ENCODE data around the gene ASPM. TPM values are rescaled to one million over a fixed set of nuclear protein-coding genes. Genes with fewer than 3 reads are reported as not detected.

The ASPM gene
- total and polyA plus RNA-seq, 2 of the 8 experiments (the other 6 are each of a cell fraction or from before 2014, with no cell fraction given), result 5.1 to 50.3 TPM

DNA sequence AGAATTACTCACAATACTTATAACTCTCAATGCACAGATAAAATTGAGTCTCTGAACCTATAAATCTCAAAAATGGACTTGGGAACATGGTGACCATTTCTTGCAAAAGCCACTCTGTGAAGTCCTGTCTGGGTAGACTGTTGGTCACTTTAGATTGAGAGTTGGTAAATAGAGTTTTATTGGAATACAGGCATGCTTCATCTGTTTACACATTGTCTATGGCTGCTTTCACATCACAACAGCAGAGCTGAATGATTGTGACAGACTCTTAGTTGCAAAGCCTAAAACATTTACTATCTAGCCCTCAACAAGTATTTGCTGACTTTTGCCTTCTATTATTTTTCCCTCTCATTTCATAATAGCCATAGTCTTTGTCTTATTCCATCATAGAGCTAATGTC, 24.1 kb upstream of the ASPM start:
- TF ChIP-seq CREB1 (IDR thresholded peaks at IDR 0.05) (no peak), EP300 (IDR thresholded peaks at IDR 0.05; ENCODE audit: borderline replicate concordance in 1 of 2, low read depth in 2 of 2, low read length in 2 of 2) (no peak), PHF8 (conservative IDR thresholded peaks at IDR 0.05; ENCODE audit: low read depth, low read length) (no peak), RXRA (IDR thresholded peaks at IDR 0.05; ENCODE audit: insufficient read depth, low read depth, low read length) (no peak), TBP (IDR thresholded peaks at IDR 0.05; ENCODE audit: low read depth, low read length) (no peak), EGR1 (IDR thresholded peaks at IDR 0.05; ENCODE audit: borderline replicate concordance, low read depth, low read length) (no peak), CEBPB (IDR thresholded peaks at IDR 0.05; ENCODE audit: low read depth, low read length) (no peak), POLR2A (IDR thresholded peaks at IDR 0.05; ENCODE audit: control extremely low read depth in 1 of 2, low read depth in 2 of 2, low read length in 2 of 2) (no peak), SP1 (IDR thresholded peaks at IDR 0.05; ENCODE audit: low read depth, low read length) (no peak), CBX8 (IDR thresholded peaks at IDR 0.05; ENCODE audit: borderline replicate concordance, low read depth, low read length) (no peak), CHD2 (IDR thresholded peaks at IDR 0.05; ENCODE audit: low read length) (no peak), CTBP2 (IDR thresholded peaks at IDR 0.05; ENCODE audit: borderline replicate concordance, insufficient read depth, insufficient read length, low read length) (no peak)
- no peak overlapping the region for H3K27ac ChIP-seq (ENCODE audit: low read depth, low read length)
- no peak overlapping the region for H2BK12ac ChIP-seq (ENCODE audit: low read depth, low read length)
- no peak overlapping the region for H2BK120ac ChIP-seq (replicated peaks; ENCODE audit: low read depth, low read length)
- H3K4ac ChIP-seq (replicated peaks; ENCODE audit: insufficient read length, low read depth, low read length), result no peak overlapping the region
- FAIRE-seq (no peak), DNase-seq (ENCODE audit: low read depth in 1 of 2, low spot score in 2 of 2) (no peak)
- H3K4me1 ChIP-seq (replicated peaks in 1 of 4; ENCODE audit: control insufficient read depth in 3 of 4, insufficient read depth in 4 of 4, low read length in 3 of 4), result no peaks in the 10 kb centered on the region
- no peak overlapping the region for H2AFZ ChIP-seq (ENCODE audit: low read length)
- H2BK15ac ChIP-seq (ENCODE audit: low read length), result no peak overlapping the region
- H3K36me3 ChIP-seq (ENCODE audit: control insufficient read depth in 2 of 4, insufficient read depth in 4 of 4, low read length in 3 of 4), result peaks cover 0 to 18% (median 0%) of the 10 kb centered on the region in 4 experiments; a peak in 2 of 8 replicates
- H3K79me2 ChIP-seq (ENCODE audit: control insufficient read depth in 1 of 2, insufficient read depth in 2 of 2, low read length in 2 of 2), result no peaks in the 10 kb centered on the region
- H3K23me2 ChIP-seq (ENCODE audit: low read depth, low read length), result no peaks in the 10 kb centered on the region
- H3K56ac ChIP-seq (replicated peaks; ENCODE audit: insufficient read length, low read depth, low read length), result no peak overlapping the region
- H3K27me3 ChIP-seq (replicated peaks in 1 of 4; ENCODE audit: control insufficient read depth in 3 of 4, extremely low read depth in 1 of 4, insufficient read depth in 3 of 4, low read length in 3 of 4), result no peaks in the 10 kb centered on the region
- POLR2A ChIA-PET (ENCODE audit: partially characterized antibody), result no interaction called here
- H4K91ac ChIP-seq (replicated peaks; ENCODE audit: insufficient read length, low read length), result no peak overlapping the region
- no peak overlapping the region for H3K9ac ChIP-seq (replicated peaks in 1 of 4; ENCODE audit: extremely low read depth in 1 of 4, low read depth in 3 of 4, low read length in 3 of 4)
- H3K4me3 ChIP-seq (ENCODE audit: extremely low read depth in 1 of 4, insufficient read depth in 2 of 4, low read depth in 3 of 4, low read length in 4 of 4), result no peak overlapping the region
- H2BK5ac ChIP-seq (ENCODE audit: low read depth, low read length), result no peak overlapping the region
- no peak overlapping the region for H3K4me2 ChIP-seq (ENCODE audit: insufficient read depth in 1 of 2, low read depth in 2 of 2, low read length in 2 of 2)
- H3K23ac ChIP-seq (ENCODE audit: insufficient read length), result no peak overlapping the region
- H3K18ac ChIP-seq (ENCODE audit: extremely low read depth, low read length), result no peak overlapping the region
- no peaks in the 10 kb centered on the region for H4K20me1 ChIP-seq (replicated peaks in 1 of 2; ENCODE audit: control insufficient read depth in 1 of 2, insufficient read depth in 2 of 2, low read length in 2 of 2)
- no peak overlapping the region for H3K14ac ChIP-seq (ENCODE audit: insufficient read length)
- H4K5ac ChIP-seq (ENCODE audit: insufficient read length, low read depth, low read length), result no peak overlapping the region
- no peak overlapping the region for H2BK20ac ChIP-seq (ENCODE audit: low read length)
- CTCF ChIA-PET (ENCODE audit: partially characterized antibody), result interaction anchor here (1.2 to 2.0 kb wide), 2 partner anchors 9 to 186 kb away, joined by 3 to 7 read pairs; no protein-coding TSS in a partner anchor
- H3K79me1 ChIP-seq (ENCODE audit: low read depth, low read length), result no peaks in the 10 kb centered on the region
- no peaks in the 10 kb centered on the region for H3K9me3 ChIP-seq (ENCODE audit: insufficient read depth in 2 of 2, low read depth in 1 of 2, low read length in 1 of 2)
- no peak overlapping the region for H2AK5ac ChIP-seq (ENCODE audit: low read depth, low read length)
- no peak overlapping the region for H4K8ac ChIP-seq (ENCODE audit: extremely low read depth, insufficient read depth, low read length)

Data from H1 (cell line).